Brain microvascular endothelial cell (primary cell): Measurements from ENCODE around the gene DYNLT1.

Source experiments
- DNase-seq: peaks from one replicate; pipeline ENCODE4 v3.0.0-alpha.2; 2020
- H3K27ac ChIP-seq: fragments of 250-450 bp; sonication (Bioruptor Pico); 2 replicates; pipeline ENCODE4 v1.5.1; 2020; ENCODE audit warnings: mild to moderate bottlenecking, moderate library complexity
- H3K27me3 ChIP-seq: fragments of 250-450 bp; sonication (Bioruptor Pico); replicated peaks from 2 replicates; pipeline ENCODE4 v1.5.1; 2020; ENCODE audit warnings: mild to moderate bottlenecking
- H3K36me3 ChIP-seq: fragments of 250-450 bp; sonication (Bioruptor Pico); replicated peaks from 2 replicates; pipeline ENCODE4 v1.5.1; 2020; ENCODE audit warnings: mild to moderate bottlenecking
- H3K4me3 ChIP-seq: 2 replicates; pipeline ENCODE4 v1.5.1; 2011; ENCODE audit warnings: low read depth, mild to moderate bottlenecking, control low read depth, low read length, moderate library complexity
- CTCF ChIP-seq: IDR thresholded peaks from 2 replicates; pipeline ENCODE4 v1.5.1; 2011; ENCODE audit warnings: low read depth, mild to moderate bottlenecking, moderate library complexity, low read length, control low read depth, inconsistent platforms; ENCODE audit errors: missing control alignments
- in situ Hi-C: cut with HindIII; loops from 2 replicates; pipeline ENCODE4 v1.10.0; 2017; ENCODE audit warnings: low sequenced_read_pairs, low pct_ligation_motif_present

The DYNLT1 gene

GRCh38 chr6:158646023-158646910 lies 1.7 kb upstream of the DYNLT1 start:
- Histone ChIP-seq H3K27me3 (no peaks in the 10 kb centered on the region), H3K36me3 (no peaks in the 10 kb centered on the region), H3K4me3 (no peak overlapping the region), H3K27ac (no peak overlapping the region)
- DNase-seq = no peak
- no peak for TF ChIP-seq CTCF
- in situ Hi-C loops = no loop called here

- Histone ChIP-seq H3K27ac (peak overlapping the region; percentile 95), H3K27me3 (no peaks in the 10 kb centered on the region), H3K4me3 (peak overlapping the region; percentile 97), H3K36me3 (peaks cover 3% of the 10 kb centered on the region)
- in situ Hi-C loops = no loop called here
- no peak for DNase-seq
- no peak for TF ChIP-seq CTCF
Observed at GRCh38 chr6:158645064-158646022, 800 bp upstream of the DYNLT1 start.

GRCh38 chr6:158643836-158644230 lies 710 bp downstream of the DYNLT1 start:
- no peak for TF ChIP-seq CTCF
- peak overlapping the region; percentile 95 for H3K27ac ChIP-seq
- H3K36me3 ChIP-seq = peaks cover 6% of the 10 kb centered on the region
- in situ Hi-C loops = no loop called here
- peak overlapping the region; percentile 97 for H3K4me3 ChIP-seq
- no peak for DNase-seq
- no peaks in the 10 kb centered on the region for H3K27me3 ChIP-seq

GRCh38 chr6:158642097-158642601 lies 2.4 kb downstream of the DYNLT1 start:
- Histone ChIP-seq H3K27ac (peak overlapping the region; percentile 95), H3K27me3 (no peaks in the 10 kb centered on the region), H3K36me3 (peaks cover 11% of the 10 kb centered on the region), H3K4me3 (peak overlapping the region; percentile 6)
- DNase-seq = peak; percentile 60
- in situ Hi-C loops = no loop called here
- TF ChIP-seq CTCF = no peak

GRCh38 chr6:158640519-158640918 lies 4.0 kb downstream of the DYNLT1 start:
- TF ChIP-seq CTCF = no peak
- peaks cover 24% of the 10 kb centered on the region for H3K36me3 ChIP-seq
- no peaks in the 10 kb centered on the region for H3K27me3 ChIP-seq
- DNase-seq = no peak
- H3K4me3 ChIP-seq = no peak overlapping the region
- no peak overlapping the region for H3K27ac ChIP-seq
- in situ Hi-C loops = no loop called here
